ENCODE results near the gene MARK2. TPM values are rescaled to one million over a fixed set of nuclear protein-coding genes. Genes with fewer than 3 reads are reported as not detected.

The MARK2 gene
- total RNA-seq, result 40.1 and 45.2 TPM in 2 replicates

GRCh38 chr11:63838678-63839507 is at the start of gene MARK2:
Gene MARK2, plus strand, starts transcription at chr11:63839110. Its CDS starts 397 bp downstream, at chr11:63839507.
- DNase-seq (ENCODE audit: low read depth), result peak; percentile 72
- Histone ChIP-seq H3K4me3 (ENCODE audit: low read depth, low read length) (peak within 1 kb of the TSS; percentile 83), H3K27me3 (ENCODE audit: control insufficient read depth, insufficient read depth, low read length) (no peaks in the 10 kb centered on the region), H3K36me3 (ENCODE audit: control insufficient read depth, insufficient read depth, low read length) (no peaks in the 10 kb centered on the region)
- TF ChIP-seq CTCF (IDR thresholded peaks at IDR 0.05; ENCODE audit: insufficient read depth, low read length, poor library complexity, severe bottlenecking), result no peak

- no peaks in the 10 kb centered on the region for H3K36me3 ChIP-seq (ENCODE audit: control insufficient read depth, insufficient read depth, low read length)
- no peak overlapping the region for H3K4me3 ChIP-seq (ENCODE audit: low read depth, low read length)
- no peaks in the 10 kb centered on the region for H3K27me3 ChIP-seq (ENCODE audit: control insufficient read depth, insufficient read depth, low read length)
- DNase-seq (ENCODE audit: low read depth), result no peak
- no peak for TF ChIP-seq CTCF (IDR thresholded peaks at IDR 0.05; ENCODE audit: insufficient read depth, low read length, poor library complexity, severe bottlenecking)
These were observed 47.3 kb upstream of the MARK2 start for GRCh38 chr11:63791495-63792167.

- no peak for TF ChIP-seq CTCF (IDR thresholded peaks at IDR 0.05; ENCODE audit: insufficient read depth, low read length, poor library complexity, severe bottlenecking)
- Histone ChIP-seq H3K4me3 (ENCODE audit: low read depth, low read length) (no peak overlapping the region), H3K36me3 (ENCODE audit: control insufficient read depth, insufficient read depth, low read length) (no peaks in the 10 kb centered on the region), H3K27me3 (ENCODE audit: control insufficient read depth, insufficient read depth, low read length) (no peaks in the 10 kb centered on the region)
- no peak for DNase-seq (ENCODE audit: low read depth)
These were observed 45.7 kb upstream of the MARK2 start for GRCh38 chr11:63793161-63793560.

- no peaks in the 10 kb centered on the region for H3K27me3 ChIP-seq (ENCODE audit: control insufficient read depth, insufficient read depth, low read length)
- no peak for DNase-seq (ENCODE audit: low read depth)
- TF ChIP-seq CTCF (IDR thresholded peaks at IDR 0.05; ENCODE audit: insufficient read depth, low read length, poor library complexity, severe bottlenecking), result no peak
- no peaks in the 10 kb centered on the region for H3K36me3 ChIP-seq (ENCODE audit: control insufficient read depth, insufficient read depth, low read length)
- H3K4me3 ChIP-seq (ENCODE audit: low read depth, low read length), result no peak overlapping the region
These were observed 43.8 kb upstream of the MARK2 start for GRCh38 chr11:63795066-63795465.

- no peak for DNase-seq (ENCODE audit: low read depth)
- TF ChIP-seq CTCF (IDR thresholded peaks at IDR 0.05; ENCODE audit: insufficient read depth, low read length, poor library complexity, severe bottlenecking), result no peak
- Histone ChIP-seq H3K4me3 (ENCODE audit: low read depth, low read length) (no peak overlapping the region), H3K27me3 (ENCODE audit: control insufficient read depth, insufficient read depth, low read length) (no peaks in the 10 kb centered on the region), H3K36me3 (ENCODE audit: control insufficient read depth, insufficient read depth, low read length) (no peaks in the 10 kb centered on the region)
These were observed 38.0 kb upstream of the MARK2 start for GRCh38 chr11:63800921-63801320.
